Activated T-cell treated with anti-CD3 and anti-CD28 coated beads, Interleukin-2, amount 50 U/mL, for 72 hours (primary cell): ENCODE results near the gene XXYLT1. TPM values are rescaled to one million over a fixed set of nuclear protein-coding genes. Genes with fewer than 3 reads are reported as not detected.

ENCODE experiments used
- ATAC-seq, 2 donors: fragments of 150-1000 bp; cut with Tn5 transposase; replicated peaks in 1 of 2; 2 replicates each; pipeline ENCODE4 v1.10.0; 2021; ENCODE audit warnings: moderate library complexity in 2 of 2, mild to moderate bottlenecking in 1 of 2
- DNase-seq, 2 donors: peaks; one replicate each; pipeline ENCODE4 v3.0.0; 2021 to 2022; ENCODE audit warnings: mixed read lengths in 1 of 2
- H3K27ac Mint-ChIP-seq: one replicate; pipeline ENCODE4 v1.8.0; 2022; ENCODE audit warnings: mild to moderate bottlenecking, moderate library complexity, mixed read lengths
- H3K27me3 Mint-ChIP-seq: one replicate; pipeline ENCODE4 v1.8.0; 2022; ENCODE audit warnings: low read depth, mixed read lengths
- H3K36me3 Mint-ChIP-seq, 2 donors: one replicate each; pipeline ENCODE4 v1.8.0; 2022; ENCODE audit warnings: mixed read lengths in 2 of 2, mild to moderate bottlenecking in 1 of 2; ENCODE audit not compliant: insufficient read depth in 2 of 2
- H3K4me1 Mint-ChIP-seq: one replicate; pipeline ENCODE4 v1.8.0; 2022; ENCODE audit warnings: low read depth, mixed read lengths
- H3K4me3 Mint-ChIP-seq, 2 donors: one replicate each; pipeline ENCODE4 v1.8.0; 2022; ENCODE audit warnings: mild to moderate bottlenecking in 2 of 2, mixed read lengths in 2 of 2, moderate library complexity in 2 of 2
- H3K9me3 Mint-ChIP-seq, 2 donors: one replicate each; pipeline ENCODE4 v1.8.0; 2022; ENCODE audit warnings: mixed read lengths in 2 of 2
- total RNA-seq, 2 donors: library from RNA; stranded (reverse); gene quantifications; one replicate each; pipeline ENCODE4 v1.2.3, GENCODE V29; 2022

The XXYLT1 gene
- total RNA-seq, 2 donors from 2014 or later = 6.2 to 6.6 TPM

DNA sequence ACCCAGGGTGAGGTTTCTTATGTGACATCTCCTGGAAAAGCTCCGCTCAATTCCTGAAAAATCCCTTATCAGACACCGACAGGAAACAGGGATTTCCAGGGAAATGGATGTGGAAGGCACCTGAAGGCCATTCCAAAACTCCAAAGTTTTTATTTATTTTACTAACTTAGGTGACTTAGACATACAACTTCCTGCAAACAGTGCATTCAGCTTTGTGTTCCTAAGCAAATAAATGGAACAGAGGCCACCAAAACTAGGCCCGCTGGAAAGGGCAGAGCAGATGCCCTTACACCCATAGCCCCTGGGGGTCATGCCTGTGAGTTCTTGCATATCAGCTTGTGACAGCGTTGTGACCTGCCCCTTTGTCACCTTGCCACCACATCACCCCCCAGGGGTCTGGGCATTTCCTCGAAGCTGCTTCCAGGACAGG, 239.4 kb downstream of the XXYLT1 start:
- H3K27ac Mint-ChIP-seq = no peak overlapping the region
- H3K4me3 Mint-ChIP-seq = no peak overlapping the region
- H3K4me1 Mint-ChIP-seq = no peaks in the 10 kb centered on the region
- DNase-seq (no peak), ATAC-seq (no peak)
- H3K36me3 Mint-ChIP-seq = no peaks in the 10 kb centered on the region
- no peaks in the 10 kb centered on the region for H3K9me3 Mint-ChIP-seq
- no peaks in the 10 kb centered on the region for H3K27me3 Mint-ChIP-seq

DNA sequence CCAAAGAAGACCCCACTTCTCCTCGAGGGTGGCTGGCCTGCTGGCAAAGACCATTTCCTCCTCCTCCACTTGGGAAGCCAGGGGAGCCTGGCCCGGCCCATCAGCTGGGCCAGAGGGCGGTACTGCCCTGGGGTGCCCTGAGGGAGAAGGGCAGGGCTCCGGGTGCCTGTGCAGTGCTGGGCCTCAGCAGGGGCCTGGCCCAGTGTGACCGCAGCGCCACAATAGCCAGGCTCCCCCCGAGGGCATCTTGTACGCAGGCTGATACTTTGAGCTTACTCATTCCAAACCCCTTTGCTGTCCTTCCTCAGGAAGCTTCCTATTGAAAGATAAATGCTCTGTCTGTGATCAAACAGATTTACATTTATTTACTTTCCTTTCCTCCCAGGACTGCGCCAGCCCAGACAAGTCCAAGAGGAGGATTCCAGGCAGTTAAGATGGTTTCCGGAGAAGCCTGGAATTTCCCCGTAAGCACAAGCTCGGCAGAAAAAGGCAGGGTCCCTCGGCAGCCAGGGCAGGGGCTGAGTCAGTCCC, 240.1 kb downstream of the XXYLT1 start:
- H3K36me3 Mint-ChIP-seq = no peaks in the 10 kb centered on the region
- no peak for DNase-seq
- no peaks in the 10 kb centered on the region for H3K9me3 Mint-ChIP-seq
- H3K27ac Mint-ChIP-seq = no peak overlapping the region
- H3K4me1 Mint-ChIP-seq = no peaks in the 10 kb centered on the region
- H3K4me3 Mint-ChIP-seq = no peak overlapping the region
- no peaks in the 10 kb centered on the region for H3K27me3 Mint-ChIP-seq
- no peak for ATAC-seq

DNA sequence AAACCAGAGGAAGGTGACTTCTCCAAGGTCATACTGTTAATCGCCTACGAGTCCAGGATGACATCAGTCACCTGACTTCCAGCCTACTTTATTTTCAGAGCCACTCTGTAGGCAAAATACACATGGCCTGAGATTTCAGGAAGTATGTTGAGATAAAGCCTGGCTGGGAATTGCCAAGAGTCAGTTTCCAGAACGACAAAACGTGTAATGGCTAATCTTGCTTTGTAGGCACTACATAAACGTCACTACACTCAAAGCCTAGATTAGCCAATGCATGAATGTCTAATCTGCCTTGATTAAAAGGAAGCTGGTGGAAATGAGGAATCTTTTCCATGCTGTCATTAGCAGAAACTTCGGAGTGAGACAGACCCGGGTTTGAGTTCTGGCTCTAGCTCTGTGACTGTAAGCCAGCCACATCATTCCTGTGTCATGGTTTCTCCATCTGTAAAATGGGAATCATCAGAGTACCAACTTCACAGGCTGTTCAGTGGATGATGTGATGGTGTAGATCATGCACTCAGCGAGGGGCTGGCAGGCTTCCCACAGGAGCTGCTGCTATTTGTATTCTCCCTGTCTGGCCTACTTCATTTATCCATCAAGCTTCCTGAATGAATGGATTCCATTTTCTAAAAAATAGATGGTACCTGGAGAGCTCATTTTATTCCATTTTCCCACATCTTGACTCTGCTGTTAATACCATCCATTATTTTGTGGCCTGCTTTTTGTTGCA, 241.9 kb downstream of the XXYLT1 start:
- Mint-ChIP-seq H3K27ac (no peak overlapping the region), H3K36me3 (no peaks in the 10 kb centered on the region), H3K4me3 (no peak overlapping the region), H3K9me3 (no peaks in the 10 kb centered on the region), H3K27me3 (no peaks in the 10 kb centered on the region), H3K4me1 (no peaks in the 10 kb centered on the region)
- ATAC-seq (no peak), DNase-seq (no peak)

DNA sequence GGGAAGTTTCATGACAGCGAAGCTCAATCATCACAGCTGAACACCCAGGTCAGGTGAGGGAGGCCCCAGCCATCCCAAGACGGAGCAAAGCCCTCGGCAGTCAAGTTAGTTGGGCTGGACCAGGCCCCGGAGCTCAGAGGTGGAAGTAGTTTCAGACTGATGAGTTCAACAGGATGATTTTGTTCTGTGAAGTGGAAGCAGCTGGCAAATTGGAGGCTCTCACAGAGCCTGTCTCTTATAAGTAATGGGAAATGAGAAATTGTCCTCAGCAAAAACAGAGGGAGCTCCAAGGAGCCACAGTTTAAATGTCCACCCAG, 245.1 kb downstream of the XXYLT1 start:
- Mint-ChIP-seq H3K36me3 (no peaks in the 10 kb centered on the region), H3K27ac (no peak overlapping the region), H3K4me1 (no peaks in the 10 kb centered on the region), H3K4me3 (no peak overlapping the region), H3K9me3 (no peaks in the 10 kb centered on the region), H3K27me3 (peaks cover 6% of the 10 kb centered on the region)
- no peak for ATAC-seq
- DNase-seq = no peak

- H3K4me1 Mint-ChIP-seq = no peaks in the 10 kb centered on the region
- H3K9me3 Mint-ChIP-seq = no peaks in the 10 kb centered on the region
- H3K27ac Mint-ChIP-seq = no peak overlapping the region
- no peaks in the 10 kb centered on the region for H3K36me3 Mint-ChIP-seq
- H3K27me3 Mint-ChIP-seq = peaks cover 10% of the 10 kb centered on the region
- DNase-seq = no peak
- ATAC-seq = no peak
- no peak overlapping the region for H3K4me3 Mint-ChIP-seq
Measured at GRCh38 chr3:195025056-195025883, 245.7 kb downstream of the XXYLT1 start.

DNA sequence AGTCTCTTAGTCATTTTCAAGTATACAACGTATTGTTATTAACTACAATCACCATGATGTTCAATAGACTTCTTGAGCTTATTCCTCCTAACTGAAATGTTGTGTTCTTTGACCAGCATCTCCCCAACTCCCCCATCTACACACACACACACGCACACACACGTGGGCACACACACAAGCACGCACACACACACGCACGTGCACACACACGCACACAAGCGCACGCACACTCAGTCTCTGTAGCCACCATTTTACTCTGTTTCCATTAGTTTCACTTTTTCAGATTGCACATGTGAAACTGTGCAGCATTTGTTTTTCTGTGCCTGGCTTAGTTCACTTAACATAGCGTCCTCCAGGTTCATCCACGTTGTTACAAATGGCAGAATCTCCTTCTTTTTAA, 247.0 kb downstream of the XXYLT1 start:
- Mint-ChIP-seq H3K4me3 (no peak overlapping the region), H3K36me3 (no peaks in the 10 kb centered on the region), H3K9me3 (no peaks in the 10 kb centered on the region), H3K27ac (no peak overlapping the region), H3K27me3 (peaks cover 22% of the 10 kb centered on the region), H3K4me1 (no peaks in the 10 kb centered on the region)
- DNase-seq (no peak), ATAC-seq (no peak)

GRCh38 chr3:195023576-195023975, 247.4 kb downstream of the XXYLT1 start:
- H3K4me3 Mint-ChIP-seq = no peak overlapping the region
- no peaks in the 10 kb centered on the region for H3K36me3 Mint-ChIP-seq
- H3K27ac Mint-ChIP-seq = no peak overlapping the region
- no peaks in the 10 kb centered on the region for H3K9me3 Mint-ChIP-seq
- H3K27me3 Mint-ChIP-seq = peaks cover 22% of the 10 kb centered on the region
- no peak for ATAC-seq
- DNase-seq = no peak
- no peaks in the 10 kb centered on the region for H3K4me1 Mint-ChIP-seq

DNA sequence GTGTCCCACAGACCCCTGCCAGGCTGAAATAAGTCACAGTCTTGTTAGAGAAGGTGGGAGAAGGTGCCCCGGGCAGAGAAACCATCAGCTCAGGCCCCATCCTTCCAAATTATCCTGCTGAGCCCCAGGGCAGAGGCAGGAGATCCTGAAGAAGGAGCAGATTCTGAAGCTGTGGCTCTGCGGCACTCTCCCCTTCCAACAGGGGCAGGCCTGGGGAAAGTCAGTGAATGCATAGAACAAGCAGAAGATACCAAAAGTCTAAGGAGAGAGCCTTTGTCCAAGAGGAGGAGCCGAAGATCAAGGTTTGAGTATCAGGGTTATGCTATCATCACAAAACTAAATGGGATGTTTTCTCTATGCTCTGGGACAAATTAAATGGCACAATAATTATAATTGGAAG, 249.3 kb downstream of the XXYLT1 start:
- Mint-ChIP-seq H3K27me3 (peaks cover 22% of the 10 kb centered on the region), H3K36me3 (no peaks in the 10 kb centered on the region), H3K4me1 (no peaks in the 10 kb centered on the region), H3K4me3 (no peak overlapping the region), H3K27ac (no peak overlapping the region), H3K9me3 (no peaks in the 10 kb centered on the region)
- ATAC-seq (no peak), DNase-seq (no peak)

- ATAC-seq (no peak), DNase-seq (no peak)
- Mint-ChIP-seq H3K4me3 (no peak overlapping the region), H3K36me3 (no peaks in the 10 kb centered on the region), H3K27me3 (peaks cover 22% of the 10 kb centered on the region), H3K4me1 (no peaks in the 10 kb centered on the region), H3K27ac (no peak overlapping the region), H3K9me3 (no peaks in the 10 kb centered on the region)
Measured at GRCh38 chr3:195020921-195021320, 250.0 kb downstream of the XXYLT1 start.

DNA sequence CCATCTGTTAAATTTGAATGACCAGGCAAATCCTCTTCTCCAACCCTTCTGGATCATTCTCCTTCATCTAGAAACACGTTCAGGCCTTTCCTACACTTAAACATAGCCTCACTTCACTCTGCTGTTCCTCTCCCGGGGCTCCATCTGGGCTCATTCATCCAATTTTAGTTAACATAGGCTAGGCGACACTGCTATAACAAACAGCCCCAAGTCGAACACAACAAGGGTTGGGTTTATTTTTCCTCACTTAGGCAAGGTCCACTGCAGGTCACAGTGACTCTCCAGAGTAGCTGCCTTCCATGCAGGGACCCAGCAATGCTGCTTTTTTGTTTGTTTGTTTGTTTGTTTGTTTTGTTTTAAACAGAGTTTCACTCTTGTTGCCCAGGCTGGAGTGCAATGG, 250.8 kb downstream of the XXYLT1 start:
- Mint-ChIP-seq H3K27me3 (peaks cover 22% of the 10 kb centered on the region), H3K9me3 (no peaks in the 10 kb centered on the region)

GRCh38 chr3:195019335-195019734, 251.6 kb downstream of the XXYLT1 start:
- no peak for DNase-seq
- Mint-ChIP-seq H3K4me3 (no peak overlapping the region), H3K4me1 (no peaks in the 10 kb centered on the region), H3K27ac (no peak overlapping the region), H3K36me3 (no peaks in the 10 kb centered on the region), H3K27me3 (peaks cover 22% of the 10 kb centered on the region), H3K9me3 (no peaks in the 10 kb centered on the region)
- ATAC-seq = no peak

More for the DNA sequence above, 250.8 kb downstream of the XXYLT1 start:
- no peaks in the 10 kb centered on the region for H3K4me1 Mint-ChIP-seq
- H3K27ac Mint-ChIP-seq = no peak overlapping the region
- H3K4me3 Mint-ChIP-seq = no peak overlapping the region
- no peak for ATAC-seq
- H3K36me3 Mint-ChIP-seq = no peaks in the 10 kb centered on the region
- DNase-seq = no peak
